ENCODE results near the gene MMD.

Gene MMD

DNA sequence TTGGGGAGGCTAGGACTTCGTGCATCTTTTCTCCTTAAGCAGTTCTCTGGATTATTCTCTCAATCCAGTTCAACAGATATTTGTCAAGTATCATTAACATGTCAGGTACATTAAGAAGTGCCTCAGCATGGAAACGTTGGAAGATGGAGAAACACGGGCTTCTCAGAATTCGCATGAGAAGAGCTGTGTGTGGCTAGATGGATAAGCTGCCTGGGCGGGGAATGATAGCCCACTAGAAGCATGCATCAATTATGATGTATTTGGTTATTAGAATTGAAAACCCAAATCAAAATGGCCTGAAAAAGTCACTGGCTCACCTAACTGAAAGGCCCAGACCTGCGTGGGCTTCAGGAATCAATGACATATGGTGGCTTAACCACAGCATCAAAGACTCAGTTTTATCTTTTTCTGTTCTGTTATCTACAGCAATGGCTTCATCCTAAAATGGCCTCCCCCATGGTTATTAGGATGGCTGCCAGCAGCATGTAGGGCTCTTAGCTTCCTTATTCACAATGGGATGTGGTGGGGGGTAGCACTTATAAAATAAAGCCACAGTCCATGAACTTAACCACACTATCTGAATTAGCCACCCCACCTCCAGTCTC lies 43.9 kb downstream of the MMD start:
- no peaks in the 10 kb centered on the region for H3K79me1 ChIP-seq (replicated peaks; ENCODE audit: low read length, poor library complexity, severe bottlenecking)
- no peaks in the 10 kb centered on the region for H3K36me3 ChIP-seq (ENCODE audit: control insufficient read depth in 1 of 2, insufficient read depth in 2 of 2, low read depth in 1 of 2, low read length in 2 of 2)
- no peaks in the 10 kb centered on the region for H3K4me1 ChIP-seq (ENCODE audit: control insufficient read depth, insufficient read depth, low read depth, low read length)
- H3K27me3 ChIP-seq (ENCODE audit: control insufficient read depth in 1 of 2, insufficient read depth in 1 of 2, low read length in 2 of 2) = peaks cover 0 to 13% of the 10 kb centered on the region in 2 experiments
- no peak overlapping the region for H3K9ac ChIP-seq (ENCODE audit: low read length)
- WGBS = 95% methylated on average over 5 of the region's 6 CpGs
- H3K23ac ChIP-seq (ENCODE audit: low read length in 2 of 2) = no peak overlapping the region
- no peak overlapping the region for H3K18ac ChIP-seq (ENCODE audit: low read depth in 1 of 2, low read length in 2 of 2)
- no peak overlapping the region for H3K4me2 ChIP-seq (ENCODE audit: low read length, poor library complexity, severe bottlenecking)
- no peak overlapping the region for H2BK5ac ChIP-seq (ENCODE audit: low read depth, low read length, poor library complexity, severe bottlenecking)
- DNase-seq = no peak
- H2BK15ac ChIP-seq (ENCODE audit: low read depth, poor library complexity, severe bottlenecking) = no peak overlapping the region
- H3K4ac ChIP-seq (ENCODE audit: low read depth in 1 of 2, low read length in 2 of 2) = no peak overlapping the region
- H3K14ac ChIP-seq (ENCODE audit: low read length in 2 of 2) = no peak overlapping the region
- H2AK5ac ChIP-seq (ENCODE audit: low read length, severe bottlenecking) = no peak overlapping the region
- H2BK120ac ChIP-seq (ENCODE audit: low read depth, low read length) = no peak overlapping the region
- H4K91ac ChIP-seq (ENCODE audit: low read length) = no peak overlapping the region
- no peak overlapping the region for H3K4me3 ChIP-seq (ENCODE audit: insufficient read depth in 1 of 2, low read depth in 1 of 2, low read length in 2 of 2)
- H4K8ac ChIP-seq (ENCODE audit: low read length) = no peak overlapping the region
- no peak overlapping the region for H3K27ac ChIP-seq (ENCODE audit: low read length, poor library complexity, severe bottlenecking)
- H3K9me3 ChIP-seq (ENCODE audit: control insufficient read depth, low read length) = no peaks in the 10 kb centered on the region
- H2BK12ac ChIP-seq (ENCODE audit: low read length in 2 of 2) = no peak overlapping the region
- no peak overlapping the region for H2AFZ ChIP-seq (ENCODE audit: low read depth, low read length)

DNA sequence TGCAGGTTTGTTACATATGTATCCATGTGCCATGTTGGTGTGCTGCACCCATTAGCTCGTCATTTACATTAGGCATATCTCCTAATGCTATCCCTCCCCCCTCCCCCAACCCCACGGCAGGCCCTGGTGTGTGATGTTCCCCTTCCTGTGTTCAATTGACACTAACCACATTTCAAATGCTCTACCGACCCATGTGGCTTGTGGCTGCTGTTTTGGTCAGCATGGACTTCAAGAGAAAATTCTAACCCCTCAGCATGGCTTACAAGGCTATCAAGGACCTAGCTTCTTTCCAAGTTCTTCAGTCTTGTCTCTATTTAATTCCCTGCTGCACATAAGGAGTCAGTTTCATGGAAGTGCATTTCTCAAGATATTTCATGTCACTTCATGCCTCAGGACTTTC lies 52.9 kb downstream of the MMD start:
- H3K14ac ChIP-seq (ENCODE audit: low read length in 2 of 2) = no peak overlapping the region
- 65% methylated on average over 3 of the region's 3 CpGs for WGBS
- no peak overlapping the region for H4K8ac ChIP-seq (ENCODE audit: low read length)
- H3K4me3 ChIP-seq (ENCODE audit: insufficient read depth in 1 of 2, low read depth in 1 of 2, low read length in 2 of 2) = no peak overlapping the region
- no peak overlapping the region for H3K9ac ChIP-seq (ENCODE audit: low read length)
- H3K4me2 ChIP-seq (ENCODE audit: low read length, poor library complexity, severe bottlenecking) = no peak overlapping the region
- H3K27ac ChIP-seq (ENCODE audit: low read length, poor library complexity, severe bottlenecking) = no peak overlapping the region
- no peak overlapping the region for H4K91ac ChIP-seq (ENCODE audit: low read length)
- H3K4ac ChIP-seq (ENCODE audit: low read depth in 1 of 2, low read length in 2 of 2) = no peak overlapping the region
- H3K79me1 ChIP-seq (replicated peaks; ENCODE audit: low read length, poor library complexity, severe bottlenecking) = no peaks in the 10 kb centered on the region
- no peak overlapping the region for H3K18ac ChIP-seq (ENCODE audit: low read depth in 1 of 2, low read length in 2 of 2)
- H2BK120ac ChIP-seq (ENCODE audit: low read depth, low read length) = no peak overlapping the region
- no peak overlapping the region for H3K23ac ChIP-seq (ENCODE audit: low read length in 2 of 2)
- H2AK5ac ChIP-seq (ENCODE audit: low read length, severe bottlenecking) = no peak overlapping the region
- H2BK12ac ChIP-seq (ENCODE audit: low read length in 2 of 2) = no peak overlapping the region
- DNase-seq = no peak
- H2BK15ac ChIP-seq (ENCODE audit: low read depth, poor library complexity, severe bottlenecking) = no peak overlapping the region
- H2BK5ac ChIP-seq (ENCODE audit: low read depth, low read length, poor library complexity, severe bottlenecking) = no peak overlapping the region
- H3K4me1 ChIP-seq (ENCODE audit: control insufficient read depth, insufficient read depth, low read depth, low read length) = no peaks in the 10 kb centered on the region
- no peak overlapping the region for H2AFZ ChIP-seq (ENCODE audit: low read depth, low read length)
- no peaks in the 10 kb centered on the region for H3K9me3 ChIP-seq (ENCODE audit: control insufficient read depth, low read length)
- no peaks in the 10 kb centered on the region for H3K36me3 ChIP-seq (ENCODE audit: control insufficient read depth in 1 of 2, insufficient read depth in 2 of 2, low read depth in 1 of 2, low read length in 2 of 2)
- H3K27me3 ChIP-seq (ENCODE audit: control insufficient read depth in 1 of 2, insufficient read depth in 1 of 2, low read length in 2 of 2) = peaks cover 0 to 6% of the 10 kb centered on the region in 2 experiments

DNA sequence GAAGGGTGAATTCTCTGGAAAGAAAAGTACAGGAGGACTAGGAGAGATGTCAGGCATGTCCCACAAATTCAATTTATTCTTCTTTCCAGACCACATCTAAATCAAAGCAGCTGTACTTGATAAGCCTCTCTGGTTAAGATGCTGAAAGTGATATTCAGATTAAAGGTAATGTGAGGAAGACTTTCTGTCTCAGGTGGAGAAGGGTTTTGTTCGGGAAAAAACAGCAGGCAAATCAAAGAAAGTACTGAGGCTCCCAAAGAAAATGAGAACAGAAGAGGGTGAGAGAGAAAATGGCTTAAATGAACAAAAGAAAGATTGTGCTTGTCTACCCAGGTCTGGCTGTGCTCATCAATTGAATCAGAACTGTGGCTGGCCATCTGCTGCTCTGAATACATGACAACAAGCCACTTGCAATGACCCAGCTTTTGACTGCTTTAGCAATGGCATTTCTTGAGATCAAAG lies 55.6 kb downstream of the MMD start:
- Histone ChIP-seq H2BK5ac (ENCODE audit: low read depth, low read length, poor library complexity, severe bottlenecking) (no peak overlapping the region), H3K36me3 (ENCODE audit: control insufficient read depth in 1 of 2, insufficient read depth in 2 of 2, low read depth in 1 of 2, low read length in 2 of 2) (no peaks in the 10 kb centered on the region), H3K27ac (ENCODE audit: low read length, poor library complexity, severe bottlenecking) (no peak overlapping the region), H3K4me2 (ENCODE audit: low read length, poor library complexity, severe bottlenecking) (no peak overlapping the region), H3K9me3 (ENCODE audit: control insufficient read depth, low read length) (peaks cover 6% of the 10 kb centered on the region), H2BK15ac (ENCODE audit: low read depth, poor library complexity, severe bottlenecking) (no peak overlapping the region), H3K4me3 (ENCODE audit: insufficient read depth in 1 of 2, low read depth in 1 of 2, low read length in 2 of 2) (no peak overlapping the region), H4K91ac (ENCODE audit: low read length) (no peak overlapping the region), H2BK120ac (ENCODE audit: low read depth, low read length) (no peak overlapping the region), H3K18ac (ENCODE audit: low read depth in 1 of 2, low read length in 2 of 2) (no peak overlapping the region), H3K79me1 (replicated peaks; ENCODE audit: low read length, poor library complexity, severe bottlenecking) (no peaks in the 10 kb centered on the region), H3K4me1 (ENCODE audit: control insufficient read depth, insufficient read depth, low read depth, low read length) (no peaks in the 10 kb centered on the region), H3K27me3 (ENCODE audit: control insufficient read depth in 1 of 2, insufficient read depth in 1 of 2, low read length in 2 of 2) (peaks cover 0 to 6% of the 10 kb centered on the region in 2 experiments), H3K4ac (ENCODE audit: low read depth in 1 of 2, low read length in 2 of 2) (no peak overlapping the region), H2BK12ac (ENCODE audit: low read length in 2 of 2) (no peak overlapping the region), H2AK5ac (ENCODE audit: low read length, severe bottlenecking) (no peak overlapping the region), H3K14ac (ENCODE audit: low read length in 2 of 2) (no peak overlapping the region), H3K23ac (ENCODE audit: low read length in 2 of 2) (no peak overlapping the region), H3K9ac (ENCODE audit: low read length) (no peak overlapping the region), H2AFZ (ENCODE audit: low read depth, low read length) (no peak overlapping the region), H4K8ac (ENCODE audit: low read length) (no peak overlapping the region)
- WGBS = 90% methylated on average over 1 of the region's 1 CpG
- DNase-seq = no peak

DNA sequence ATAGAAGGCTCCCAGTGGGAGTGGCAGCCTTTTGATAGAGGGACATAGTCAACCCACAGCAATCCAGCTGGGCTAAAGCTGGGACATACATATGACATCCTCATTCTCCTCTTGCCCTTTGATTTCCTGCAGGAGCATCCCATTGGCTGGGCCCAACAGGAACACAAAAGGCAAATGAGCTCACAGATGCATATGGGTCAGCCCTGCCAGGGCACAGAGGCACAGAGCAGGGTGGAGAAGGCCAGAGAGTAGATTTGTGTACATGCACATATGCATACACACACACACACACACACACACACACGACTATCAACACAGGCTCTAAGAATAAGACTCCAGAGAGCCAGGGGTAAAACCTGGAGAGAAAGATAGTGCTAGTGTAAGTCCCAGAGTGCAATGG lies 58.6 kb downstream of the MMD start:
- Histone ChIP-seq H2BK120ac (ENCODE audit: low read depth, low read length) (no peak overlapping the region), H3K27ac (ENCODE audit: low read length, poor library complexity, severe bottlenecking) (no peak overlapping the region), H3K23ac (ENCODE audit: low read length in 2 of 2) (no peak overlapping the region), H3K14ac (ENCODE audit: low read length in 2 of 2) (no peak overlapping the region), H3K4ac (ENCODE audit: low read depth in 1 of 2, low read length in 2 of 2) (no peak overlapping the region), H2AFZ (ENCODE audit: low read depth, low read length) (no peak overlapping the region), H3K27me3 (ENCODE audit: control insufficient read depth in 1 of 2, insufficient read depth in 1 of 2, low read length in 2 of 2) (no peaks in the 10 kb centered on the region), H2BK5ac (ENCODE audit: low read depth, low read length, poor library complexity, severe bottlenecking) (no peak overlapping the region), H3K36me3 (ENCODE audit: control insufficient read depth in 1 of 2, insufficient read depth in 2 of 2, low read depth in 1 of 2, low read length in 2 of 2) (no peaks in the 10 kb centered on the region), H2BK12ac (ENCODE audit: low read length in 2 of 2) (no peak overlapping the region), H3K4me2 (ENCODE audit: low read length, poor library complexity, severe bottlenecking) (no peak overlapping the region), H2AK5ac (ENCODE audit: low read length, severe bottlenecking) (no peak overlapping the region), H2BK15ac (ENCODE audit: low read depth, poor library complexity, severe bottlenecking) (no peak overlapping the region), H4K91ac (ENCODE audit: low read length) (no peak overlapping the region), H3K18ac (ENCODE audit: low read depth in 1 of 2, low read length in 2 of 2) (no peak overlapping the region), H3K9me3 (ENCODE audit: control insufficient read depth, low read length) (peaks cover 12% of the 10 kb centered on the region), H4K8ac (ENCODE audit: low read length) (no peak overlapping the region), H3K9ac (ENCODE audit: low read length) (no peak overlapping the region), H3K4me1 (ENCODE audit: control insufficient read depth, insufficient read depth, low read depth, low read length) (no peaks in the 10 kb centered on the region), H3K4me3 (ENCODE audit: insufficient read depth in 1 of 2, low read depth in 1 of 2, low read length in 2 of 2) (no peak overlapping the region), H3K79me1 (replicated peaks; ENCODE audit: low read length, poor library complexity, severe bottlenecking) (no peaks in the 10 kb centered on the region)
- WGBS = no CpG with 5 or more reads among the region's 1 CpG
- DNase-seq = no peak

Data from mesenchymal stem cell (in vitro differentiated cells and primary cell).